Activated CD4-positive, alpha-beta T cell treated with anti-CD3 and anti-CD28 coated beads, Interleukin-2, Interleukin-6, amounts not matched to agents 100 ng/mL and 50 ng/mL, durations not matched to agents 16 hours and 8 hours (primary cell): ENCODE results near the gene GRIFIN.
"Not testable (repeated sequence)": the region's sequence is repeated elsewhere in the genome, so short reads cannot be mapped to it uniquely, and the experiment has no call there.

Experiments
- DNase-seq: peaks from one replicate; pipeline ENCODE4 v3.0.0-alpha.2; 2020

GRIFIN gene

DNA sequence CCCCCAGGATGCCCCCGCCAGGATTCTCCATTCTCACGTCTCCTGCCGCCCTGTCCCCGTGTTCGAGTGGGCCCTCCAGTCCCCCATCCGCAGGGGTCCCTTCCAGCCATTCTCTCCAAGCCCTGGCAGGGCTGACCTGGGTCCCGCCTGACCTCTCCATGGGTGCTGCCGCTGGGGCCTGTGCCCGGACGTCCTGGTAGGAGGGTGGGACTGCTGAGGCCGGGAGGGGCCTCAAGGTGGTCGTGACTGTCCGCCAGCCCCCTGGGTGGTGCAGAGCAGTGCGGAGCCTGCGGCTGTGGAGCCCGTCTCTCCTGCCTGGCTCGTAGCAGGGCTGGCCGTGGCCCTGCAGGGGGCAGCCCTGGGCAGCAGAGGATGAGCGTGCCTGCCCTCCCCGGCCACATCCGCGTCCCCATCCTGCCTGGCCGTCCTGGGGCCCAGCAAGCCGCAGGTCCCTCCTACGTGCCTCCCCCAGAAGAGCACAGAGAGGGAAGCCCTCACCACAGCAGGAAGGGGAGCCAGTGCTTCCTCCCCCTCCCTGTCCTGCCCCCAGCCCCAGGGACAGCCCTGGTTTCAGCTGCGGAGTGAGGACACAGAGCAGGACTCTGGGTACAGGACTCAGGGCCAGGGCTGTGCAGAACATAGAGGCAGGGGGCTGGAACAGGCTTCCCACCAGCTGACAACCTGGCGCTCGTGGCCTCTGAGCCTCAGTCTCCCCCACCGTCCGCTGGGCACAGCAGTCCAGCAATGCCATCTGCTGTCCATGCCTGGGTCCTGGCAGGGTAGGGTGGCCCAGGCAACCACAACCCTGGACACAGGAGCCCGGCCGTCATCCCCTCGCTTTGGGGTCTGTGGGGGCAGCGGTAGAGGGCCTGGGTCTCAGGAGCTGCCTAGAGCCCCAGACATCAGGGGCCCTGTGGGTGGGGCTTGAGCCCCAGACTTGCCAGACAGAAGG, 1.5 kb upstream of the GRIFIN start:
- peak; percentile 64 for DNase-seq

DNA sequence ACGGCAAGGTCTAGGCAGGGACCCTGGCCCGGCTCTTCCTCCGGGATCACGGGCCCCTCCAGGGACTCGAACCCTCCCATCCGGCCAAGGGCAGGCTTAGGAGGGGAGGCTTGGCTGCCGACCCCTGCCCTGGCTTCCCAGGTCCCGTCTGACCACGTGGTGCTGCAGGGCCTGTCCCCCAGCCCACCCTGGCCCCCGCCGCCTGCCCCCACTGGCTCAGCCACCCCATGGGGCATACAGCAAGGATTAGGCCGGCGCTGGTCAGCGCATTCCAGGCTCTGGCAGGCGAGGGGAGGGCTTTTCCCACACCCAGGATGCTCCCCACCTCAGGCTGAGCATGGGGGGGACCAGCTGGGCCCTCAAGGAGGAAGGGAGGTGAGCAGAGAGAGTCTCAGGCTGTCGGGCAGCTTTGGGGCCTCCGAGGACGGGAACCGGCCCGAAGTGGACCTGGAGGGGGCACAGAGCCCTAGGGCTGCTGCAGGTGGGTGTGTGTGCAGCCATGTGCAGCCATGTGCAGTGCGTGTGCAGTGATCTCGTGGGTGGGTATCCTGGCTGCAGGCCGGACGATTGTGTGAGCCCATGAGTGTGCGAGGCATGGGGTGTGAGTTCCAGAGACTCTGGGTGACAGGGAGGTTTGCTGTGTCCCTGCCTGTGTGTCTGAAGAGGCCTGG, 713 bp upstream of the GRIFIN start:
- DNase-seq: no peak

DNA sequence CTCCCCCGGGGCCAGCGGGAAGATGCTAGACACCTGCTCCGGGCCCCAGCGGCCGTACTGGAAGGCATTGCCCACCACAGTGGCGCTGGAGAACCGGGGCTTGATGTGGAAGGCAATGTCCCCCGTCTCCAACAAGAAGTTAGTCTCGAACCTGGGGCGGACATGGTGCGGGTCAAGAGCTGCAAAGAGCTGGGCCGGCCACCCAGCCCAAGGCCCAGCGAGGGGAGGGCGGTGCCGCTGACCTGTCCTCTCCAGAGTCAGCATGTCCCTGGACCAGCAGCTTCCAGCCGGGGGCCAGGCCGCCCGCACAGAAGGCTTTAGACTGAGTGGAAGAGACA, 551 bp downstream of the GRIFIN start:
- no peak for DNase-seq

DNA sequence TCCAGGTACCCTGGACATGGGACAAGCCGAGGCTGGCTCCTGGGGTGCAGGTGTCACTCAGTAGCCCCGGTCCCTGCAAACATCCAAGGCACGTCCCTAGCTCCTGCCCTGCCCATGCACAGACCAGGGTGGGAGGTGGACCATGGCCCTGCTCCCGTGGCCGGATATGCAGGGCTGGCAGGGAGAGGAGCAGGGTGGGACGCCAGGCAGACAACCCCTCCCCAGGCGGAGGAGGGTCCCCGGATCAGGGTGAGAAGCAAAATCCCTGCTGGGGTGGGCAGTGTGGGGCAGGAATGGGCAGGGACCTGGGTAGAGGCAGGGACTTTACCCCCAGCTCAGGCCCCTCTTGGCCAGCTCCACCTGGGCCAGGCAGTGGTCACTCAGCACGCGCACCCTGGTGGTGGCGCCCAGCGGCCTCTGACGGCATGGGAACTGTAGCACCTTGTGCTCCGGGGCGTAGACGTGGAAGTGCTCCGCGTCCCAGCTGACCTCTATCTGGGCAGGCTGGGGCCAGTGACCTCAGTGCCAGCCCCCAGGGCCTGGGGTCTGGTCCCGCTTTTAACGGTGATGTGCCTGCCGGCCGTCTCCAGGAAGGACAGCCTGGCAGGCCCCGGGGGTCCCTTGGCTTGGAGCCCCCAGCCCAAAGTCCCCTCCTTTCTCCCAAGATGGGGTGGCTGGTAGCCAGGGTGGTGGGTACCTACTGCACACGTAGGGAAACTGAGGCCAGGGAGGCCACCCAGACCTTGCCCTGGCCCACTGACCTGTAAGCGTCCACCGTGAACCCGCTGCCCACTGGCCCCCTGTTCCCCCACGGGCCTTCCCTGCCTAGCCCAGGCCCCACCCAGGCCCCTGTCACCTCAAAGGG, 1.2 kb downstream of the GRIFIN start:
- DNase-seq: no peak

DNA sequence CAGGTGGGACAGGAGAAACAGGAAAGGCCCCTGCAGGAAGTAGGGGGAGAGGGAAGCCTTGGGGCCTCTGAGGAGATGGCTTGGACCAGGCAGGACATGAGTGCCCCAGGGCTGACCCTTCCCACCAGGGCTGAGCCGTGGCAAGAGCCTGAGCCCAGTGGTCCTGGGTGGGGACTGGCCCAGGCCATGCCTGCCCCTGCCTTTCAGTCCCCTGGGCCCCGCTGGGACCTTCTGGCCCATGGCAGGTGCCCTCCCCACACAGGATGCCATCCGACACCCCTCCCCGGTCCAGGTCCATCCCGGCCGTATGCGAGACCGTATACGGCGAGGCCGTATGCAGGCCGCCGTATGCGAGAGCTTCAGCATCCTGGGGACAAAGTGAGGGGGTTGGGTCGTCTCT, 2.0 kb downstream of the GRIFIN start:
- no peak for DNase-seq

DNA sequence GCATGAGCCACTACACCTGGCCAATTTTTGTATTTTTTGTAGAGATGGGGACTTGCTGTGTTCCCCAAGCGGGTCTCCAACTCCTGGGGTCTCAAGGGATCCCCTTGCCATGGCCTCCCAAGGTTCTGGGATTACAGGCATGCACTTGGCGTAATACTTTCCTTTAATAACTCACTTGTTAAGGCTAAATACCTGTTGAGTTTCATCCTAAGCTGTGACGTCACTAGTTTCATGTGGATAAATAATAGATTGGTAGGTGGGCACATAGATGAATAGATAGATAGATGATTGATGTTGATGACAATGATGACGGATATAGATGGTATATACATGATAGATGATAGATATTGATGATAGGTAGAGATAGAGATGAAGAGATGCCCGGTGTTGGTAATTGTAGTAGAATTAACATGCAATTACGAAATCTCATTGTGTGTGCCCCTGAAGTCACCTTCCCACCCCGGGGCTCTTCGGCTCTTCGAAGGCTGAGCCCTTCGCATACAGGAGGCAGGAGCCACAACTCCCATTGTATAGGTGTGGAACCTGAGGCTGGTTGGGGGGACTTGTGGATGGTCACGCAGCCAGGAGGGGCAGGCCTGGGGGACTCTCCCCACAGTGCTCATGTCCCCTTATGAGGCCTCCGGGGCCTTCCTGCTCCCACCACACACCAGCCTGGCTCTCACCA, 2.6 kb downstream of the GRIFIN start:
- DNase-seq: no peak

DNA sequence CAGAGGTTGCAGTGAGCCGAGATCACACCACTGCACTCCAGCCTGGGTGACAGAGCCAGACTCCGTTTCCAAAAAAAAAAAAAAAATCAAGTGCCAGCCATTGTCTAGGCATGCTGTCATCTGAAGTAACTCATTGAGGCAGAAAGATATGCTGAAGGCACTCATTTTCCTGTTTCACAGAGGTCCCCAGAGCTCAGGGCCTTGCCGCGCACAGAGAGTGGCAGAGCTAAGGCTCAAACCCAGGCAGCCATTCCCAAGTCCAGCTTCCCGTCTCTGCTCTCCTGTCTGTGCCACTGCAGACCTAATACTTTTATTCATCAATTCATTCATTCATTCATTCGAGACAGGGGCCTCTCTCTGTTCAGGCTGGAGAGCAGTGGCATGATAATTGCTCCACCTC, 3.5 kb downstream of the GRIFIN start:
- no peak for DNase-seq

DNA sequence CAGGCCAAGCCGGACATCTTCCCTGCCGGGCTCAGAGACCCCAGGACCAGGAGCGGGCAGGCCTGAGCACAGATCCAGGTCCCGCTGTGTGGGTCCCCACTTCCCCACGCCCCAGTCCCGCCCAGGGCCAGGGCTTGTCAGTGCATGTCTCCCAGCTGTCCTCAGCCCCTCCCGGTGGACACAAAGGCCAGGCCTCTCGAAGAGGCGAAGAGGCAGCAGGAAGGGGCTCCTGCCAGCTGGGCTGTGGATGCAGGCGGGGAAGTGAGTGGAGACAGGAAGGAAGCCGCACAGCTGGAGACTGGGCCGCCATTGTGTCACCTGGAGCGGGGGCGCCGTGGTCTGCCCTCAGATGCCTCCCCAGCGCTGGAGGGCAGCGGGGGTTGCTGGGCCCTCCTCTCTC, 4.8 kb downstream of the GRIFIN start:
- DNase-seq: no peak

DNA sequence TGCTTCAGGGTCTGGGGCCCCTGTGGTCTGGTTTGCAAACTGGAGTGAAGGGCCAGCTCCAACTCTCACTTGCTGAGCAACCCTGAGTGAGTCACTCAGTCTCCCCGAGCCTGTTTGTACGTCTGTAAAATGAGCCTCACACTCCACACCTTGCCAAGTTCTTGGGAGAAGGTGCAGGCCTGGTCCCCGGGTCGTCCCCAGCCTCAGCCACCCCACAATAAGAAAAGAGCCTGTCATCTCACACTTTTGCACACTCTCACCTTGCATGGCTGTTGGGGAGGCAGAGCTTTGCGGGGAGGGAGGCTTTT, 5.2 kb downstream of the GRIFIN start:
- DNase-seq: no peak

DNA sequence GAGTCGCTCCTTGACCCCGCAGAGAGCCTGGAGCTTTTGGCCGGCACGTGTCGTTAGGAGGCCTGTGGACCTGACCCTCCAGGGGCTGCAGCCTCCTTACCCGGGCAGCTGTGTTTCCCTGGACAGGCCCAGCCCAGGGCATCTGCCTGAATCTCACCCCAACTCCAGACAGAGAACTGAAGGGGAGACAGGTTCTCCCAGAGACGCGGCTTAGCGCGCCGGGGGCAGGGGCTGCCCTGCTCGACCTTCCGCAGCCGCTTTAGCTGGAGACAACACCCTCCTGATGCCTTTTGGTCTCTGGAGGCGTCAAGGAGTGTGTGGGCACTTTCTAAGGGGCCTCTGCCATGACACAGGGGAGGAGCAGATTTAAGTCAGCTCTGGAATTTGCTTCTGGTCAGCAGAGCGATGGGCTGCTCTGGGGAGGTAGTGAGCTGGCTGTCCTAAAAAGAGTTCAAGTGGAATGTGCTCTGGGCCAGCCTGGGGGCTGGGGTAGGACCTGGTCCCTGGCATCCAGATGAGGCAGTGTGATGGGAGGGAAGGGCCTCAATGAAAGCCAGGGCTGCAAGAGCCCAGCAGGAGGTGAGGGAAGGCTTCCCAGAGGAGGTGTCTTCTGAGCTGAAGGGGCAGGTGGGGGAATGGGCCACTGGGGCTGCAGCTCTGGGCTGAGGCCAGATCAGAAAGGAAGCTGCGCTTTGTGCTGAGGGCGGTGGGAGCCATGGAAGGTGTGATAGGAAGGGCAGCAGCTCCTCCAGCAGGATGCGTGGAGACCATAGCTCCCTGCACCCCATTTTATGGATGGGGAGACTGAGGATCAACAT, 5.8 kb downstream of the GRIFIN start:
- no peak for DNase-seq

DNA sequence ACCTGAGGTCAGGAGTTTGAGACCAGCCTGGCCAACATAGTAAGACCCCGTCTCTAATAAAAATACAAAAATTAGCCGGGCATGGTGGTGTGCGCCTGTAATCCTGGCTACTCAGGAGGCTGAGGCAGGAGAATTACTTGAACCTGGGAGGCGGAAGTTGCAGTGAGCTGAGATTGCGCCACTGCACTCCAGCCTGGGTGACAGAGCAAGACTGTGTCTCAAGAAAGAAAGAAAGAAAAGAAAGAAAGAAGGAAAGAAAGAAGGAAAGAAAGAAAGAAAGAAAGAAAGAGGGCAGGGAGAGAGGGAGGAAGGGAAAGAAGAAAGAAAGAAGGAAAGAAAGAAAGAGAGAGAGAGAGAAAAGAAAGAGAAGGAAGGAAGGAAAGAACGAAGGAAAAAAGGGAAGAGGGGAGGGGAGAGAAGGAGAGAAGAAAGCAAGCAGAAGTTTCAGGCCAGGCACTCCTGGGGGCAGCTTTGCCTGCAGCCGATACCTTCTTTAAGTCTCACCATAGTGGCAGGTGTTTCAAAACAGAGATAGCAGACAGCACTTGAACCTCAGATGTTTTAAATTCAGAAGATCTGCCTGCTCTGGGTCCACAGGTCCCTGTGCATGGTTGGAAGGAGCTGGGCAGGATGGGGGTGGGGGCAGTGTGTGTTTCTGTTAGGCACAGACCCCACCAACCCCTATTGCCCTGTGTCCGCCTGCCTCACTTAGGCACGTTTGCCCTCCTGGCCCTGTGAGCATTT, 6.6 kb downstream of the GRIFIN start:
- not testable (repeated sequence) for DNase-seq

DNA sequence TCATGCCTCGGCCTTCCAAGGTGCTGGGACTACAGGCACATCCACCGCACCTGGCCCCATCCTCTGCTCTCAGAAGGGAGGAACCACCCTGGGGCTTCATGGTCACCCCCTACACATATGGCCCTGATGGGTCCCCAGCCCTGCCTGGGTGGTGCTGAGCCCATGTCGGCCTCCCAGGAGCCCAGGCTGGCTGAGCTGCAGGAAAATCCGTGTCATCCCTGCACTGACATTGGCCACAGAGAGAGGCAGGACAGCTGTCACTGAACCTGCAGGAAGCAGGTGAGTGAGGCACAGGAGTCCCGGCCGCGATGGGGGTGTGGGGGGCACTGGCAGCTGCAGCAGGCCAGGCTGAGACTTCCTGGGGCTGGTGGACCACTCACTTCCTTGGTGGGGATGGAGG, 8.0 kb downstream of the GRIFIN start:
- no peak for DNase-seq

DNA sequence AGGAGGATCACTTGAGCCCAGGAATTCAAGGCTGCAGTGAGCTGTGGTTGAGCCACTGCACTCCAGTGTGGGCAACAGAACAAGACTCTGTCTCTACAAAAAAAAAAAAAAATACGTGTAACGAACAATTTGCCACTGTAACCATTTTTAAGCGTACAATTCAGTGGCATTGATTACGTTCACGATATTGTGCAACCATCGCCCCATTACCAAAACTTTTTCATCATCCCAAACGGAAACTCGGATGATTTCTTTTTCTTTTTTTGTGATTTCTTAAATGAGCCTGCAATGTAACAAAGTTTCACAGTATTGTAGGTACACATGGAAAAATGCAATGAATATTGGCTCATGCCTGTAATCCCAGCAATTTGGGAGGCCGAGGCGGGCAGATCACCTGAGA, 9.5 kb downstream of the GRIFIN start:
- no peak for DNase-seq

DNA sequence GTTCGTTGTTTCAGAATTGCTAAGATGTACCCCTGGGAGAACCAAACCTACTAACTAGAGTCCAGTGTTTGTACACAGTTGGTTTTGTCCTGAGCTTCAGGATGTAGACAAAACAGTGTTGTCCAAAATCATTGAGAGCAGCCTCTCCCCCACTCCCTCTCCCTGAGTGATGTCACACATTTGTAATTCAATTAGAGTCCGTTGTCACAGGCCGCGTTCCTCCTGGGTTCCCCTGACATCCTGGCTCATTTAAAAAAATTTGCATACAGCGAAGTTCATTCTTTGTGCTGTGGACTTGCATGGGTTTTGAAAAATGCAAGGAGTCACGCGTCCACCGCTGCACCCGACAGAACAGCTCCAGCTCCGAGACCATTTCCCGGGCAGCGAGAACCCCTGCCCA, 10.3 kb downstream of the GRIFIN start:
- DNase-seq: no peak

DNA sequence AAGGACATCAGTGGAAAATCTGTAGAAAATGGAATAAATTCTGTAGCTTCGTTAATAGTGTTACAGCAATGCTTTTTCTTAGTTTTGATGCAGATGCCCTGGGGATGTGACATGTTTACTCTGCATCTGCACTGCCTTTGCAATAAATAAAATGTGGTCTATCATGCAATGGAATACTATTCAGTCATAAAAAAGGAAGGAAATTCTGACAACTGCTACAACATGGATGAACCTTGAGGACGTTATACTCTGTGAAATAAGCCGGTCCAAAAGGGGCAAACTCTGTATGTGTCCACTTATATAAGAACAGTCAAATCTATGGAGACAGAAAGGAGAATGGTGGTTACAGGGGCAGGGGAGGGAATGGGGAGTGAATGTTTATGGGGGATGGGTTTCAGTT, 13.5 kb downstream of the GRIFIN start:
- no peak for DNase-seq

DNA sequence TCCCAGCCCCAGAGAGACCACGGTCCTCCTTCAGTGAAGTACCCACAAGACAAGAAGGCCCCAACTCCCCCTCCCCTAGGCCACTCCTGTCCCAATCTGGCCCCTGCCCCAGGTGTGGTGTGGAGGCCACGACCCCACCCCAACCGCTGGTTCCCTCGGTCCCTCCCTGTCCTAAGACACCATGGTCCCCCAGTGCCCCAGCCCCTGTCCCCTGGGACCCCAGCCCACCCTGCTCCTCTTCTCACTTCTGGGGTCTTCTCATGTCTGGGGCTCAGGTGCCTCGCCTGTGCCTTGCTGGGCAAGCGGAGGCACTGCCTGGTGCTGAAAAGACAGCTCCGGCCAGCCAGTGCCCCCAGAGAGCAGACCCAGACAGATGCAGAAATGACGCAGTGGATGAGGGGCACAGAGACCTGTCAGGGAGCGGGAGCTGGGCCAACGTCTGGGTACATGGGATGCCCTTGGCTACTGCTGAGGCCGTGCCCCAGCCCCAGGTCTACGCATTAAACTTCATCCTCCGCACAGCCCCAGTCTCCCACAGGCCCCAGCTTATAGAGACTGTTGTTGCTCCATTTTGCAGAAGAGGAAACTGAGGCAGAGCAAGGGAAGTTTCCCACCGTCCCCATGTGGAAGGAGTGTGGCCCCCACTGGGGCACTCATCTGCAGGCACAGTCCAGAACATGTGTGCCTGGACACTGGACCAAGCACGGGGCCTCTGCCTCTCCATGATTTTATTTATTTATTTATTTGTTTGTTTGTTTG, 14.8 kb downstream of the GRIFIN start:
- DNase-seq: no peak

DNA sequence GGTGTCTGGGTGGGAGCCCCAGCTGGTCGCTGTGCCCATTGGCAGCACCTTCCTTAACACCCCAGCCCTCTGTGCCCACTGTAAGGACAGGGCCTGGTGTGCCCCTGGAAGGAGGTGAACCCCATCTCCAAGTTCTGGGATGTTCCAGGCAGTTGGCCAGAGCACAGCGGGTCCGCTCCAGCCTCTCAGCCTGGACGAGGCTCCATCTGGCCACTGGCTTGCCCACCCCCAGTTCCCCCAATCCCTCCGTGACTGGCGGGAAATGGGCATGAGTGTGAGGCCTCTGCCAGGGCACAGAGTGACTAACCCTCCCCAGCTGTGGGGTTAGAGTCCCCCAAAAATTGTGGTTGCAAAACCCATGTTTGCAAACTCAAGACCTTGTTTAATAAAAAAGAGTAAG, 15.6 kb downstream of the GRIFIN start:
- DNase-seq: no peak

DNA sequence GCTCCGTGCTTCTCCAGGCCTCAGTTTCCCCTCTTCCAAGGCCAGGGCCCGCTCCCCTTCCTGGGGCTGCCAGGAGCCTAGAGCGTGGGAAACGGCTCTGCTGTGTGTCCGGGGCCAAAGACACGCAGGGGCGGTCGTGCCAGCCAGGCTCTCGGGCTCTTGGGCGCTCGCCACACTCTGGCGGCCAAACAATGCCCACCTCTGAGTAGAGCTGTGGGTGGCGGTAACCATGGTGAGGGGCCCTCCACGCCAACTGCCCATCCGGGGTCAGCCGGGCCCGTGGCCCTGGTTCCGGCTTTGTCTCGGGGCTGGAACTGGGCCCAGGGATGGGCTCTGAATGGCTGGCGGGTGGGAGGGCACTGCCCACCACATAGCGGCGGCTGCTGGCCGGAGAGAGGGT, 16.0 kb downstream of the GRIFIN start:
- DNase-seq: no peak

DNA sequence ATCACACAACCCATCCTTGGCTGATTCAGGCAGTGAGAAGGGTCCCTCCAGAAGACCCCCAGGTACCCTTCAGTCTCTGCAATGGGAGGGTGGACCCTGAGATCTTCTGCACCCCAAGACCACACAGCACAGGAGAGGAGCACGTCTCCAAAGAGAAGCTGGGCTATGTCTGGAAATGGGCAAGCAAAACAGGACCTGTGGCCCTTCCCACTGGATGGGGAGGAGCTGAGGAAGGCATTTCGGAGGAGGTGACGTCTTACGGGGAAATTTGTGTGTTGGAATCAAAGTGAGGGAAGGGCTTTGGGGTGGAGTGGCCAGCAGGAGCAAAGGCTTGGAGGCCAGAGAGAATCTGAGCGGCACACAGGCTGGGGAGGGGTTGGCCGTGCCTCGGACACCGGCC, 16.5 kb downstream of the GRIFIN start:
- DNase-seq: no peak

DNA sequence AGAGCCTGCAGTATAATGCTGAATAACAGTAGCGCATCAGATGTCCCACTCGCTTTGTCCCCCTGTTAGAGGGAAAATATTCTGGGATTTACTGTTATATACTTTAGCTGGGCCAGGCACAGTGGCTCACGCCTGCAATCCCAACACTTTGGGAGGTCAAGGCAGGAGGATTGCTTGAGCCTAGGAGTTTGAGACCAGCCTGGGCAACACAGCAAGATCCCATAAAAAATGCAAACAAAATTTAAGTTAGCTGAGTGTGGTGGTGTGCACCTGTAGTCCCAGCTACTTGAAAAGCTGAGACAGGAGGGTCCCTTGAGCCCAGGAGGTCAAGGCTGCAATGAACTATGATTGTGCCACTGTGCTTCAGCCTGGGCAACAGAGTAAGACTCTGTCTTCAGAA, 22.3 kb downstream of the GRIFIN start:
- not testable (repeated sequence) for DNase-seq
